Epithelial cell of proximal tubule (primary cell): ENCODE results near the gene RHOJ. TPM values are rescaled to one million over a fixed set of nuclear protein-coding genes. Genes with fewer than 3 reads are reported as not detected.

Source experiments
- DNase-seq: peaks from one replicate; pipeline ENCODE4 v3.0.0-alpha.2; 2011; ENCODE audit warnings: low read depth
- H3K4me3 ChIP-seq: 2 replicates; pipeline ENCODE4 v1.5.1; 2011; ENCODE audit warnings: low read depth, mild to moderate bottlenecking, low read length
- total RNA-seq: library from RNA; depleted of rRNA; stranded (reverse); fragments of >200 nt; gene quantifications from 2 replicates; pipeline ENCODE4 v1.2.3, GENCODE V29; 2015
- TF ChIP-seq, protein P1 (sequence below): conservative IDR thresholded peaks from 2 replicates; pipeline ENCODE4 v1.5.1; 2012; ENCODE audit warnings: low read depth, mild to moderate bottlenecking, low read length

RHOJ gene
- total RNA-seq, 1 donor from 2014 or later: 0.23 TPM

GRCh38 chr14:63328787-63329737, 124.8 kb downstream of the RHOJ start:
- DNase-seq: no peak
- no peak overlapping the region for H3K4me3 ChIP-seq
- TF ChIP-seq, protein P1, sequence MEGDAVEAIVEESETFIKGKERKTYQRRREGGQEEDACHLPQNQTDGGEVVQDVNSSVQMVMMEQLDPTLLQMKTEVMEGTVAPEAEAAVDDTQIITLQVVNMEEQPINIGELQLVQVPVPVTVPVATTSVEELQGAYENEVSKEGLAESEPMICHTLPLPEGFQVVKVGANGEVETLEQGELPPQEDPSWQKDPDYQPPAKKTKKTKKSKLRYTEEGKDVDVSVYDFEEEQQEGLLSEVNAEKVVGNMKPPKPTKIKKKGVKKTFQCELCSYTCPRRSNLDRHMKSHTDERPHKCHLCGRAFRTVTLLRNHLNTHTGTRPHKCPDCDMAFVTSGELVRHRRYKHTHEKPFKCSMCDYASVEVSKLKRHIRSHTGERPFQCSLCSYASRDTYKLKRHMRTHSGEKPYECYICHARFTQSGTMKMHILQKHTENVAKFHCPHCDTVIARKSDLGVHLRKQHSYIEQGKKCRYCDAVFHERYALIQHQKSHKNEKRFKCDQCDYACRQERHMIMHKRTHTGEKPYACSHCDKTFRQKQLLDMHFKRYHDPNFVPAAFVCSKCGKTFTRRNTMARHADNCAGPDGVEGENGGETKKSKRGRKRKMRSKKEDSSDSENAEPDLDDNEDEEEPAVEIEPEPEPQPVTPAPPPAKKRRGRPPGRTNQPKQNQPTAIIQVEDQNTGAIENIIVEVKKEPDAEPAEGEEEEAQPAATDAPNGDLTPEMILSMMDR: no peak

GRCh38 chr14:63342371-63342770, 138.1 kb downstream of the RHOJ start:
- H3K4me3 ChIP-seq: no peak overlapping the region
- no peak for DNase-seq
- TF ChIP-seq, protein P1: no peak

Other genes with a start within 250 kb of the RHOJ start
- not detected in 2 replicates for gene KCNH5, start 159.0 kb upstream of the RHOJ start, total RNA-seq
- not detected in 2 replicates for gene GPHB5, start 114.5 kb downstream of the RHOJ start, total RNA-seq